HG03175 (cell line): Measurements from ENCODE around the gene ZDBF2.
"Not testable (repeated sequence)": the region's sequence is repeated elsewhere in the genome, so short reads cannot be mapped to it uniquely, and the experiment has no call there.

Experiments used
- ATAC-seq: cut with Tn5 transposase; IDR thresholded peaks from one replicate; pipeline ENCODE4 v1.9.1; 2021; ENCODE audit warnings: mild to moderate bottlenecking, moderate library complexity; ENCODE audit not compliant: unreplicated experiment

ZDBF2 gene

GRCh38 chr2:206274434-206275311 lies at the start of gene ZDBF2:
Gene ZDBF2, plus strand, starts transcription at chr2:206274663. Its CDS starts 7,187 bp downstream, at chr2:206281850.
- ATAC-seq = peak; percentile 71

GRCh38 chr2:206225435-206226232 lies 48.8 kb upstream of the ZDBF2 start:
- peak; percentile 88 for ATAC-seq

- not testable (repeated sequence) for ATAC-seq
Observed at GRCh38 chr2:206228636-206229035, 45.8 kb upstream of the ZDBF2 start.

GRCh38 chr2:206229642-206230041 lies 44.8 kb upstream of the ZDBF2 start:
- no peak for ATAC-seq

GRCh38 chr2:206230060-206230762 lies 44.3 kb upstream of the ZDBF2 start:
- ATAC-seq = no peak

- no peak for ATAC-seq
Observed at GRCh38 chr2:206231669-206232286, 42.7 kb upstream of the ZDBF2 start.

- no peak for ATAC-seq
Observed at GRCh38 chr2:206232287-206233035, 42.0 kb upstream of the ZDBF2 start.

- ATAC-seq = no peak
Observed at GRCh38 chr2:206239157-206239556, 35.3 kb upstream of the ZDBF2 start.

- no peak for ATAC-seq
Observed at GRCh38 chr2:206240327-206240726, 34.1 kb upstream of the ZDBF2 start.

GRCh38 chr2:206241736-206242135 lies 32.7 kb upstream of the ZDBF2 start:
- no peak for ATAC-seq

GRCh38 chr2:206245265-206245672 lies 29.2 kb upstream of the ZDBF2 start:
- peak; percentile 77 for ATAC-seq

GRCh38 chr2:206250041-206250897 lies 24.2 kb upstream of the ZDBF2 start:
- peak; percentile 36 for ATAC-seq

GRCh38 chr2:206253125-206253776 lies 21.2 kb upstream of the ZDBF2 start:
- ATAC-seq = no peak

GRCh38 chr2:206253777-206254166 lies 20.7 kb upstream of the ZDBF2 start:
- ATAC-seq = no peak

GRCh38 chr2:206255003-206255402 lies 19.5 kb upstream of the ZDBF2 start:
- no peak for ATAC-seq

- no peak for ATAC-seq
Observed at GRCh38 chr2:206256706-206257205, 17.7 kb upstream of the ZDBF2 start.

GRCh38 chr2:206257350-206257749 lies 17.1 kb upstream of the ZDBF2 start:
- no peak for ATAC-seq

- no peak for ATAC-seq
Observed at GRCh38 chr2:206257861-206258260, 16.6 kb upstream of the ZDBF2 start.
